Right lobe of liver (tissue), 6 donors: ENCODE measurements around the gene RPA1. TPM values are rescaled to one million over a fixed set of nuclear protein-coding genes. Genes with fewer than 3 reads are reported as not detected.

ENCODE experiments used
- ATAC-seq, 4 donors: fragments of 200-7000 bp; cut with Tn5 transposase; one replicate each; pipeline ENCODE4 v1.9.1; 2020; ENCODE audit warnings: mild to moderate bottlenecking in 4 of 4, moderate library complexity in 4 of 4
- DNase-seq, 3 donors: peaks; one replicate each; pipeline ENCODE4 v3.0.0-alpha.2; 2020
- H3K27ac ChIP-seq, 3 donors: fragments of 200-600 bp; one replicate each; pipeline ENCODE4 v1.8.0; 2022
- H3K27me3 ChIP-seq, 2 donors: fragments of 200-600 bp; one replicate each; pipeline ENCODE4 v1.8.0; 2022
- H3K36me3 ChIP-seq, 4 donors: fragments of 200-600 bp; sonication (generic) in 1 of 4; one replicate each; pipeline versions ENCODE4 v1.5.1 to v1.8.0; 2017 to 2022; ENCODE audit warnings: control low read depth in 1 of 4
- H3K4me1 ChIP-seq, 4 donors: fragments of 200-600 bp; sonication (generic) in 1 of 4; one replicate each; pipeline versions ENCODE4 v1.5.1 to v1.8.0; 2017 to 2022; ENCODE audit warnings: control low read depth in 1 of 4
- H3K4me3 ChIP-seq, 3 donors: fragments of 200-600 bp; one replicate each; pipeline ENCODE4 v1.8.0; 2022
- H3K9me3 ChIP-seq, 4 donors: fragments of 200-600 bp; sonication (generic) in 1 of 4; one replicate each; pipeline versions ENCODE4 v1.5.1 to v1.8.0; 2017 to 2022; ENCODE audit warnings: control low read depth in 1 of 4
- POLR2A ChIP-seq: fragments of 450-650 bp; IDR thresholded peaks from one replicate; pipeline ENCODE4 v1.6.1; 2017; ENCODE audit warnings: antibody characterized with exemption, mild to moderate bottlenecking
- WGBS: methylation state at CpG from one replicate; pipeline ENCODE4 v1.1.6; 2018; ENCODE audit warnings: low coverage, low lambda C conversion rate; ENCODE audit not compliant: insufficient coverage; ENCODE audit errors: missing lambda C conversion rate; 5-methylcytosine and 5-hydroxymethylcytosine counted together
- intact Hi-C, 2 donors: fragments of 100-400 bp; cut with DNase I; formaldehyde crosslinking; loops; one replicate each; pipeline versions ENCODE4 v1.11.2 to v1.14.1; 2022
- total RNA-seq, 6 experiments: library from RNA; depleted of rRNA in 2 of 6; stranded (reverse); fragments of >200 nt in 2 of 6; fragmentation: NEBNext Ultra II Directional in 3 of 6; extraction: Animal tissue kit (Norgen Biotek cat#: 25700) in 3 of 6; gene quantifications; one replicate each; pipeline versions ENCODE4 v1.1.0 to v1.2.4, GENCODE V29; 2016 to 2023
- TF ChIP-seq, protein P1 (sequence below), 4 donors: fragments of 200-600 bp in 3 of 4; fragments of 450-650 bp in 1 of 4; IDR thresholded peaks; one replicate each; pipeline versions ENCODE4 v1.5.1 to v1.8.0; 2016 to 2022; ENCODE audit warnings: antibody characterized with exemption in 4 of 4, mild to moderate bottlenecking in 2 of 4
- donor health status: DM: no; HTN: yes; CAD: no.
- donor health status: DM: no; HTN: no; CAD: no.
- donor health status: DM: no; HTN: no; CAD: no.
- donor health status: DM: no; HTN: yes; CAD: no.
- donor health status: DM: no; HTN: yes; CAD: no.

RPA1 gene
- total RNA-seq, 6 experiments from 2014 or later, result 10.9 to 35.5 (median 29.2) TPM

DNA sequence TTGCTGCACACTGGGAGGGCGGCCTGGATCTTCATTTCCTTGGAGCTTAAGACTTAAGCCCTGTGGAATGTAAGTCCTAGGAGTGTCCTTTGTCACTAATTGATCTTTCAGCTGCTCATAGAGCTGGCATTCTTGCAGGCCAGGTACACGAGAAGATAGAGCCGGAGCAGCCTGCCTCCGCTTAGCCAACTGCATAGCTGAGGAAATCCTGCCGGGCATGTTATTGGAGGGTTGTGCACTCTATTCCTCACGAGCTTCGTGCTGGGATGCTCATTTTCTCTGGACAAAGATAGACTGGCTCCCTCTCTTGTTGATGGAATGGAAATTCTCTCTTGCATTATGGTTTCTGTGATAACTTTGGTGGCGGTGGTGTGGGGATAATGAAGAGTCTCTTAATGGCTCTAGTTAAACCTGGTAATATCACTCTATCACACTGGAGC lies 76.9 kb downstream of the RPA1 start:
- Histone ChIP-seq H3K9me3 (no peaks in the 10 kb centered on the region), H3K36me3 (no peaks in the 10 kb centered on the region), H3K27ac (no peak overlapping the region), H3K27me3 (peaks cover 0 to 3% of the 10 kb centered on the region in 2 donors), H3K4me1 (peaks cover 3 to 20% (median 5%) of the 10 kb centered on the region in 4 donors), H3K4me3 (no peak overlapping the region)
- ATAC-seq, result no peak
- 70% methylated on average over 2 of the region's 8 CpGs for WGBS
- intact Hi-C loops, result loop anchor here (5.0 kb wide), 2 partner anchors 121 to 136 kb away; partner anchors contain the start of genes OVCA2 (in 2 of the 2) and RTN4RL1 (in 2 of the 2)
- DNase-seq, result peak in 1 of 3 donors; percentile 10
- TF ChIP-seq POLR2A, result no peak
- TF ChIP-seq, protein P1, sequence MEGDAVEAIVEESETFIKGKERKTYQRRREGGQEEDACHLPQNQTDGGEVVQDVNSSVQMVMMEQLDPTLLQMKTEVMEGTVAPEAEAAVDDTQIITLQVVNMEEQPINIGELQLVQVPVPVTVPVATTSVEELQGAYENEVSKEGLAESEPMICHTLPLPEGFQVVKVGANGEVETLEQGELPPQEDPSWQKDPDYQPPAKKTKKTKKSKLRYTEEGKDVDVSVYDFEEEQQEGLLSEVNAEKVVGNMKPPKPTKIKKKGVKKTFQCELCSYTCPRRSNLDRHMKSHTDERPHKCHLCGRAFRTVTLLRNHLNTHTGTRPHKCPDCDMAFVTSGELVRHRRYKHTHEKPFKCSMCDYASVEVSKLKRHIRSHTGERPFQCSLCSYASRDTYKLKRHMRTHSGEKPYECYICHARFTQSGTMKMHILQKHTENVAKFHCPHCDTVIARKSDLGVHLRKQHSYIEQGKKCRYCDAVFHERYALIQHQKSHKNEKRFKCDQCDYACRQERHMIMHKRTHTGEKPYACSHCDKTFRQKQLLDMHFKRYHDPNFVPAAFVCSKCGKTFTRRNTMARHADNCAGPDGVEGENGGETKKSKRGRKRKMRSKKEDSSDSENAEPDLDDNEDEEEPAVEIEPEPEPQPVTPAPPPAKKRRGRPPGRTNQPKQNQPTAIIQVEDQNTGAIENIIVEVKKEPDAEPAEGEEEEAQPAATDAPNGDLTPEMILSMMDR (IDR thresholded peaks at IDR 0.05), result no peak

DNA sequence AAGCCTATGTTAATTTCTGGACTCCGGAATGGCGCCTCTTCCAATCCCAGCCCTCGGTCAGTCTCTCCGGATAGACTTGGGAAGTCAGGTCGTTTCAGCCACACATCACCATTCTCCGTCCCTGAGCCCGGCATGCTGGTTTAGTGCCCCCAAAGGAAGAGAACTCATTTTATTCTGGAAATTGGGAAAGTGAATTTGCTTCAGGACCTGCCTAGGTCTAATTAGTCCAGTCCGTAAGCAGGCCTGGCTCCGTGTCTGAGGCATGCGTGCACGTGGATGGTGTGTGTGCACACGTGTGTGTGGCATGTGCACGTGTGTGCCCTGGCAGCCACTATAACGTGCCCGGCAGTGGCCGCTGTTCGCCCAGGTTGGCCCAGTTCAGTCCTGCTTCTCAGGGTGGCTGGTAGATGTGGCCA lies 77.4 kb downstream of the RPA1 start:
- TF ChIP-seq, protein P1 (IDR thresholded peaks at IDR 0.05), result no peak
- no peak for TF ChIP-seq POLR2A
- H3K27me3 ChIP-seq, result peaks cover 0 to 3% of the 10 kb centered on the region in 2 donors
- H3K9me3 ChIP-seq, result no peaks in the 10 kb centered on the region
- ATAC-seq (peak in 1 of 4 donors; percentile 9), DNase-seq (peak in 1 of 3 donors; percentile 48)
- no peak overlapping the region for H3K4me3 ChIP-seq
- H3K36me3 ChIP-seq, result no peaks in the 10 kb centered on the region
- H3K4me1 ChIP-seq, result peaks cover 3 to 20% (median 5%) of the 10 kb centered on the region in 4 donors
- intact Hi-C loops, result loop anchor here (5.0 kb wide), 2 partner anchors 120 to 135 kb away; partner anchors contain the start of genes OVCA2 (in 2 of the 2) and RTN4RL1 (in 2 of the 2)
- WGBS, result 66% methylated on average over 13 of the region's 17 CpGs
- H3K27ac ChIP-seq, result no peak overlapping the region

DNA sequence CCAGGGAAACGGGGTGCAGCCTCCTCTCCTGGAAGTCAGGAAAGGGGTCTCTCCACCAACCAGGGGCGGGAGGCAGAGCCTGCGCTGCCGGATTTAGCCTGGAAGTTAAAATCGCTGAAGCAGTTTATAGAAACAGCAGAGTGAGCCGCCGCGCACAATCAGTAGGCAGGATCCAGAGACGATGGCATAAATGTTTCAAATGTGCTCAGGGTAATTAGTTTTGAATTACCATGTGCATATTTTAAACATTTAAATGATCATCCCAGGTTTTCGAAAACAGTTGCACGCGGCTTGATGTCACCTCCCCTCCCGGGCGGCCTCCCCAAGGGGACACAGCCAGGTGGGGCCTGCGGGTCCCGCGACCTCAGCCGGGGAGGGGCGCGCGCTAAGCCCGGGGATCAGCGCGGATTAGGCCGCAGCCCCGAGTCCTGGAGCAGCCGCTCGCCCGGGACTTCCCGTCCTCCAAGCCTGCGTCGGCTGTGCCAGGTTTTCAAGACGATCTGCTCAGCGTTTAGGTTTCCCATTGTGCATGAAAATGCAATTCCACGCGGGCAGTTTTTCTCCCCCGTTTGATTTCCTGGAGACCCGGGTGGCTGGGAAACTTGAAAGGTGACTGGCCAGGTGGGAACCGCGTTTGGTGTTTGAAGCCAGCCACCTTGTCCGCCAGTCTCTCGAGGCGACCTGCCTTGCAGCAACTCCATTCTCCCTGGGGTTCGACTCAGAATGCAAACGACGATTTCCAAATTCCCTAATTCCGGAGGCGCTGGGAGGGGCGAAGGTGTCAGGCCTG lies 78.3 kb downstream of the RPA1 start:
- H3K27me3 ChIP-seq, result peaks cover 0 to 3% of the 10 kb centered on the region in 2 donors

DNA sequence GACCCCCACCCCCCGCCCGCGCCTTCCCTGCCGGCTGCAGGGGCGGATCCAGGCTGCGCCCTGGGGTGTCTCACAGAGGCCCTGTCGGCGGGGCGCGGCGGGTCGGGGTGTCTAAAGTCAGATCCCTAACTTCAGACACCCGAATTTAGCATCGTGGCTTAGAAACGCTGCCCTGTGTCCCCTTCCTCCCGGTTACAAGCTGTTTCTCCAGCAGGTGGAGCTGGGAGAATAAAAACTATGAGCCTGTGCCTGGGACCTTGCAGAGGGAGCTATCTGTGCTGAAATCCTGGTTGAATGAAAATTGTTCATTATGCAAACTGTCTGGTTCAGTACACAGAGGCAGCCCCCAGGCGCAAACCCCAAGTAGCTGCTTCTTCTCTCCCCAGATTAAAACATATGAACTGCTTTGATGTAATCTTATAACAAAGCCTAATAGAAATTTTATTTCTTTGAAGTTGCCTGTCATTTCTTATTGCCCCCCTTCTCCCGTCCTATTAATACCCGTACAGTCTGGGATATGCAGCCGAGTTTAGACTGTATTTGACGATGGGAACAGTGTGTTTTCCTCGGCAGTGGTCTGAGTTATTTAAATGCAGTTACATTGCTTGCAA lies 79.0 kb downstream of the RPA1 start:
- DNase-seq, result peak; percentile 32 to 72 (median 56)
- 5% methylated on average over 6 of the region's 22 CpGs for WGBS
- Histone ChIP-seq H3K27me3 (peaks cover 0 to 3% of the 10 kb centered on the region in 2 donors), H3K36me3 (no peaks in the 10 kb centered on the region), H3K27ac (no peak overlapping the region), H3K4me1 (peaks cover 3 to 20% (median 5%) of the 10 kb centered on the region in 4 donors), H3K4me3 (no peak overlapping the region), H3K9me3 (no peaks in the 10 kb centered on the region)
- ATAC-seq, result peak; percentile 82 to 89 (median 86)
- TF ChIP-seq, protein P1 (IDR thresholded peaks at IDR 0.05), result peak; percentile 74 to 86 (median 78)
- no peak for TF ChIP-seq POLR2A
- intact Hi-C loops, result loop anchor here (5.0 kb wide), 2 partner anchors 118 to 133 kb away; partner anchors contain the start of genes OVCA2 (in 2 of the 2) and RTN4RL1 (in 2 of the 2)

More for the DNA sequence above, 78.3 kb downstream of the RPA1 start:
- H3K9me3 ChIP-seq, result no peaks in the 10 kb centered on the region
- no peak for ATAC-seq
- intact Hi-C loops, result loop anchor here (5.0 kb wide), 2 partner anchors 119 to 134 kb away; partner anchors contain the start of genes OVCA2 (in 2 of the 2) and RTN4RL1 (in 2 of the 2)
- no peak overlapping the region for H3K27ac ChIP-seq
- DNase-seq, result peak in 1 of 3 donors; percentile 54
- H3K4me3 ChIP-seq, result no peak overlapping the region
- H3K36me3 ChIP-seq, result no peaks in the 10 kb centered on the region
- peaks cover 3 to 20% (median 5%) of the 10 kb centered on the region in 4 donors for H3K4me1 ChIP-seq
- TF ChIP-seq, protein P1 (IDR thresholded peaks at IDR 0.05), result no peak
- no peak for TF ChIP-seq POLR2A
- WGBS, result 42% methylated on average over 9 of the region's 49 CpGs
